SJCRH30 (cell line): ENCODE data around the gene NMNAT2. TPM values are rescaled to one million over a fixed set of nuclear protein-coding genes. Genes with fewer than 3 reads are reported as not detected.
"Not testable (repeated sequence)": the region's sequence is repeated elsewhere in the genome, so short reads cannot be mapped to it uniquely, and the experiment has no call there.

Experiments used
- DNase-seq, 2 experiments: peaks; one replicate each; pipeline ENCODE4 v3.0.0-alpha.2; 2015 to 2020
- H3K27ac ChIP-seq: fragments of 250-450 bp; sonication (Bioruptor Pico); 2 replicates; pipeline ENCODE4 v1.5.1; 2020; ENCODE audit warnings: mild to moderate bottlenecking, moderate library complexity
- H3K27me3 ChIP-seq: fragments of 250-450 bp; sonication (Bioruptor Pico); 2 replicates; pipeline ENCODE4 v1.5.1; 2020; ENCODE audit warnings: mild to moderate bottlenecking, moderate library complexity
- H3K36me3 ChIP-seq: fragments of 250-450 bp; sonication (Bioruptor Pico); 2 replicates; pipeline ENCODE4 v1.5.1; 2020; ENCODE audit warnings: mild to moderate bottlenecking, moderate library complexity
- H3K4me1 ChIP-seq: fragments of 250-450 bp; sonication (Bioruptor Pico); 2 replicates; pipeline ENCODE4 v1.5.1; 2020; ENCODE audit warnings: mild to moderate bottlenecking, moderate library complexity
- H3K4me3 ChIP-seq: fragments of 250-450 bp; sonication (Bioruptor Pico); 2 replicates; pipeline ENCODE4 v1.5.1; 2020; ENCODE audit warnings: mild to moderate bottlenecking, moderate library complexity
- H3K9me3 ChIP-seq: fragments of 250-450 bp; sonication (Bioruptor Pico); replicated peaks from 2 replicates; pipeline ENCODE4 v1.5.1; 2020; ENCODE audit warnings: mild to moderate bottlenecking, moderate library complexity
- total RNA-seq: library from RNA; depleted of rRNA; stranded (reverse); fragments of >200 nt; shearing (Covaris generic); gene quantifications from 2 replicates; pipeline ENCODE4 v1.2.3, GENCODE V29; 2014

Gene NMNAT2
- total RNA-seq, 1 experiment from 2014 or later: not detected

DNA sequence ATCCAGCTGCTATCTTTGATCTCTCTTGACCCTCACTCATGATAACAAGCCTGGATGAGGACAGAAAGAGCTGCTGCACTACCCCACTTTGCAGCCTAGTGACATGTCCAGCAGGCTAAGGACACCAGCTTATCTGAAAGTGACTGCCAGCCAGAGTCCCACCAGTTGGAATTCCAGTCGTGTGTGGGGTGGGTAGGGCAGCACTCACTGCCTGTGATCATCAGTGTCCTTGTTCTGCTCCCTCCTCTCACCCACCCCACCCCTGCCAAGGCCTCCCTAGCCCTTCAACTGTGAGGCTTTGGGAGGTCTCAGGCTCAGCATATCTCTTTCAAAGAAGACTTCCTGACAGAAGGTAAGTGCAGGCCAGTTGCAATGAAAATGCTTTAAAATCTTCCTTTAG lies 15.5 kb upstream of the NMNAT2 start:
- no peaks in the 10 kb centered on the region for H3K36me3 ChIP-seq
- H3K4me3 ChIP-seq: no peak overlapping the region

DNA sequence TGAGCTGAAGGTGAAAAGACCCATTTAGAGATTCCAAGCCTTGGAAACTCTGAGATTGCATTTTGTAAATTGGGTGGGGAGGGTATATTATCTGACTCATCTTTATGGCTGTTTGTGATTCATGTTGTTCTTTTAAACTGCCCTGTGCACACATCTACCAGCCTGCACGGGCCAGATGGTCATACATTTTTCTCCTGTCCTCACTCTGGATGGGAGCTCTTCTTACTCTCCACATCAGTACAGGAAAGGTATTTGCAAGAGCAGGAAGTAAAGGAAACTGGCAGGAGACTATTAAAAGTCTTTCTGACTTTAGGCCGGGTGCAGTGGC lies 14.3 kb upstream of the NMNAT2 start:
- no peaks in the 10 kb centered on the region for H3K4me1 ChIP-seq
- no peaks in the 10 kb centered on the region for H3K36me3 ChIP-seq
- H3K27me3 ChIP-seq: no peaks in the 10 kb centered on the region
- no peaks in the 10 kb centered on the region for H3K9me3 ChIP-seq
- H3K4me3 ChIP-seq: no peak overlapping the region
- no peak overlapping the region for H3K27ac ChIP-seq
- DNase-seq: no peak

More for the DNA sequence above, 15.5 kb upstream of the NMNAT2 start:
- no peak overlapping the region for H3K27ac ChIP-seq
- H3K4me1 ChIP-seq: no peaks in the 10 kb centered on the region
- DNase-seq: no peak
- no peaks in the 10 kb centered on the region for H3K9me3 ChIP-seq
- H3K27me3 ChIP-seq: no peaks in the 10 kb centered on the region

DNA sequence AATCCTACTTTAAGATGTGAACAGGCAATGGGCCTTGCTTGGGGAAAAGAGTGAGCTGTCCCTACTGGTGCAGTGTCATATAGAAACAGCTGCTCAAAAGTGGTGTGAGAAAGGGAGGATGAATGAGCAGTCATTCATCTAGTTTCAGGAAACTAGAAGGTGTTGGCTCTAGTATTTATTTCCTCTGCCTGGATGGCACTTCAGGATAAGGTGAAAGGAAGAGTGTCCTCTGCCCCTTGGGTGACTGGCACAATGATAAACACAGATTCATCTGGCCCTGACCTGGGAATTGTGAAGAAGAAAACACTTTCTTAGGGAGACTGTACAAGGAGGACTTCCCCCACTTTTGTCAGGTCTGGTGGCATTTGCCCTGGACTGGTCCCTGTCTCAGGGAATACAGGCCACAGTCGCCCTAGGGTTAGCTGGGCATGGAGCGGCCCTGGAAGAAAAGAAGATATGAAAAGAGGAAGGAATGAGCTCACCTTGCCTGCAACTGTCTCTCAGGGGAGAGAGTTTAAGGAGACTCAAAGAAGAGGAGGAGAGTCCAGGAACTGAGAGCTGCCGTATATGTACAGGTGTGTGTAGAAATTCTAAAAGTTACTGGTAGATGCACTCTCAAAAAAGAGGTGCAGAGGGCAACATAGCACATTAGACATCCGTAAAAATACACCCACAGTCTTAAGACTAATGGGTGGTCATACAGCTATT lies 13.8 kb upstream of the NMNAT2 start:
- no peak for DNase-seq
- H3K27me3 ChIP-seq: no peaks in the 10 kb centered on the region
- H3K27ac ChIP-seq: no peak overlapping the region
- H3K9me3 ChIP-seq: no peaks in the 10 kb centered on the region
- H3K4me3 ChIP-seq: no peak overlapping the region
- no peaks in the 10 kb centered on the region for H3K36me3 ChIP-seq
- no peaks in the 10 kb centered on the region for H3K4me1 ChIP-seq

GRCh38 chr1:183427591-183427990 lies 9.4 kb upstream of the NMNAT2 start:
- H3K27me3 ChIP-seq, H3K9me3 ChIP-seq, H3K27ac ChIP-seq, H3K36me3 ChIP-seq, H3K4me3 ChIP-seq, DNase-seq, H3K4me1 ChIP-seq: not testable (repeated sequence)

DNA sequence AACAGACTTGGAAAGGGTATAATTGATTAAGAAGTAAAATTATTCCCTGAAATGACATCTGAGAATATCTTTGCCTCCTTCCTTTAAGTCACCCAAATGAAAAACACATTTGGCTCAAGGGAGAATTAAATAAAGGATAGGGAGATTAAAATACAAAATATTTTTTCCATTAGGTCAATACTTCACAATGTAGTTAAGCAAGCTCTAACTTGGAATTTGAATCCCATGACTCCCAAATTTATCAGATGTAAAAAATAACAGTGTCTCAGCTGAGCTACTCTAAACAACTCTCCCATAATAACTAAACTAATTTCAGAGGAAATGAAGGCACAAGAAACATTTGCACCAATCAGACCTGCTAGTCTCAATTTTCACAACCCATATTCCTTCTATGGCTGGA lies 6.5 kb upstream of the NMNAT2 start:
- H3K4me1 ChIP-seq: no peaks in the 10 kb centered on the region
- H3K27ac ChIP-seq: no peak overlapping the region
- H3K27me3 ChIP-seq: no peaks in the 10 kb centered on the region
- H3K9me3 ChIP-seq: no peaks in the 10 kb centered on the region
- H3K4me3 ChIP-seq: no peak overlapping the region
- H3K36me3 ChIP-seq: no peaks in the 10 kb centered on the region
- no peak for DNase-seq

DNA sequence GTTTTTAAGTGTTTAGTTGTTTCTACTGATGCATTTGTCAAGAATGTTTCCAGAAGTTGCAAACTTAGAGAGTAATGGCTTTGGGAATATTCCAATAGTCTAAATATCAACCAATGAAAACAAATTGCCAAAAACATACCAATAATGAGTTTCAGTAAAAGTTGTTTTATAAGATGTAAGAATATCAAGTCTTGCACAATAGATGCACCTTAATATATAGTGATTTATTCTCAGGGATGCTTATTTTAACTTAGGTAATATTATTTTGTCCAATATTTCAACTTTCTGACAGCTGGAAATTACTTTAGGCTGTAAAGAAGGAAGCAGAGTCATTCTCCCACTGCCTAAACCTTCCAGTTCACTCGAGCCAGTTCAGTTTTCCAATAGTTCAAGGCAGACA lies 5.4 kb upstream of the NMNAT2 start:
- no peaks in the 10 kb centered on the region for H3K9me3 ChIP-seq
- no peak overlapping the region for H3K4me3 ChIP-seq
- no peaks in the 10 kb centered on the region for H3K4me1 ChIP-seq
- no peak overlapping the region for H3K27ac ChIP-seq
- no peaks in the 10 kb centered on the region for H3K27me3 ChIP-seq
- H3K36me3 ChIP-seq: no peaks in the 10 kb centered on the region
- DNase-seq: no peak

DNA sequence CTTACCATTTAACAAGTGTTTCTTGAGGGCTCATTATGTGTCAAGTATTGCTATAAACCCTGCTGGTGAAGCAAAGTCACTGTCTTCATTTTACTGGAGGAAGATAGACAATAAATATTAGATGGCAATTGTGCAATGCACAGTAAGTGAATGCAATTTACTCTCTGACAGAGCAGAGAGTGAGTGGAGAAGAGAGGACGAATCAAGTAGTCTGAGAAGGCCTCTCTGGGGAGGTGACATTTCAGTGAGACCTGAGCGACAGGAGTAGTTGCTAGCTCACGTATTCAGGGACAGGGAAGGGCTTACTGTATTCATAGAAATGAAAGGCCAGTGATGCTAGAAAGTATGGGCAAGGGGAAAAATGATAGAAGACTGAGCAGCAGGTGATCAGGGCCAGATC lies 1.2 kb upstream of the NMNAT2 start:
- DNase-seq: no peak
- no peaks in the 10 kb centered on the region for H3K4me1 ChIP-seq
- H3K4me3 ChIP-seq: no peak overlapping the region
- no peaks in the 10 kb centered on the region for H3K9me3 ChIP-seq
- no peak overlapping the region for H3K27ac ChIP-seq
- no peaks in the 10 kb centered on the region for H3K27me3 ChIP-seq
- H3K36me3 ChIP-seq: no peaks in the 10 kb centered on the region

DNA sequence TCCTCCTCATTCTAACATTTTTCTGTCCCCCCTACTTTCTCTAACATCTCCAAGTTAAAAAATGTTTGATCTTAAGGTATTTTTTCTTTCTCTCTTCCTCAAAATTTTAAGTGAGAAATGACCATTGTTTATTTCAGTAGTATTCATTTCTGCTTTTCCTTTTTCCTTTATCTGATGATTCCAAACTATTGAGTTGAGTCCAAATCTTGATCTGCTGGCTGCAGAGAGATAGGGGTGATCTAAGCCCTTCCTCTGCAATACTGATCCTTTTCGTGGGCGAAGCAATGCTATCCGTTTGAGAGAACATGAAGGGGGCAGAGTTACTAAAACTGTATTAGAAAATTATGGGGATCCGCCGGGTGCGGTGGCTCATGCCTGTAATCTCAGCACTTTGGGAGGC lies 516 bp upstream of the NMNAT2 start:
- H3K27ac ChIP-seq: no peak overlapping the region
- no peaks in the 10 kb centered on the region for H3K36me3 ChIP-seq
- no peaks in the 10 kb centered on the region for H3K9me3 ChIP-seq
- H3K4me1 ChIP-seq: no peaks in the 10 kb centered on the region
- no peak for DNase-seq
- H3K27me3 ChIP-seq: no peaks in the 10 kb centered on the region
- no peak overlapping the region for H3K4me3 ChIP-seq

DNA sequence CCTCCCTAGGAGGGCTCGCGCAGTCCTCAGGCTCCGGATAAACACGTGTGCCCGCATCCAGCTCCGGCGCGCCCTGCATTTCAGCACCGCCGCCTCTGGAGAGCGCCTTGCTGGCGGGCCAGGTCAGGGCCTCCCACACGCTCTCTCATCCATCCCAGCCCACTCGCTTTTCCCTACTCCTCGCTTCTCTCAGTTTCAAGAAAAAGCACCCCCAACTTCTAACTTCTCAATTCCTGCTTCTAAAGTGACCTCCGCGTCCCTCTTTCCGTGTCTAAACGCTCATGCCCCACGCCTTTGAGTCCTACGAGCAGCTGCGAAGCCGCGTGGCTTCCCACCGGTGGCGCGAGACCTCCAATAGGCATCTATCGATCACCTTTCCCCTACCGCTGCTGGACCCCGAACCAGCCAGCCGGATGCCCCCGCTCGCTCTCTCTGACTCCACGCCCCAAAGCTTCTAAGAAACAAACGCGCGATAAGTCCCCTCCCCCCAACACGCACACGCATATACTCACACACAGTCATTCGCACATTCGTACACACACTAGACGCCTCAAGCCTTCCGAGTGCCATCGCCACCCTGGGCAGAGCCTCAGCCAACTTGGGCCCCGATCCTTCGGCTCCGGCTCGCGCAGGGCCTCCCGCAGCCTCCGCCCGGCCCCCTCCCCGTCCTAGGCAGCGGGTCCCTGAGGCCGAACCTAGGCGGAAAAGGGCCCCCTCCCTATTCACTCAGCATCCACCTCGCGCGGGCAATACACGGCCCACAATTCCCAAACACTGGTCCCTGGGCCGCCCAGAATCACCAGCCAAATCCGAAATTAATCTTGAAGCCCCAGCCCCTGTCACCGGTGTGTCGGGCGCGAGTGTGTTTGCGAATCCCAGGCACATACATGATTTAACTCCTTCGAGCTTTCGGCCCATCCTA lies 1.1 kb downstream of the NMNAT2 start:
- no peak for DNase-seq
- Histone ChIP-seq H3K36me3 (no peaks in the 10 kb centered on the region), H3K27ac (no peak overlapping the region), H3K4me1 (no peaks in the 10 kb centered on the region), H3K27me3 (no peaks in the 10 kb centered on the region), H3K9me3 (no peaks in the 10 kb centered on the region), H3K4me3 (no peak overlapping the region)

DNA sequence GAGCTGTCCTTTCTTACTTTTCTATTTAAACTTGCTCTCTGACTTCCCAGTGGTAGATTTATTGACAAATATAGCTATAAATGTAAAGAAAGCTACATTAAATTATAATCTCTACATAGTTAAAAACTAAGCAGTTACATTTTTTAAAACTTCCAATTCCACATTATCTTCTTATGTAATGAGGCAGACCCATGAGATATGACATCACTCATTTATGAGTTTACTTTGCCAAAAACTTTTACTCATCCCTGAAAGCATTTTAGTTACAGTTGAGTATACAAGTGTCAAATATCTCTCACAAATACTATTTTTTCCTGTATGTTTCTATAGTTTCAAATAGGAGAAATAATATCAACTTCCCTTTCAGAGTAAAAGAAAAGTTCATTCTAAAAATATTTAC lies 3.8 kb downstream of the NMNAT2 start:
- Histone ChIP-seq H3K27me3 (no peaks in the 10 kb centered on the region), H3K27ac (no peak overlapping the region), H3K9me3 (no peaks in the 10 kb centered on the region), H3K4me1 (no peaks in the 10 kb centered on the region), H3K4me3 (no peak overlapping the region), H3K36me3 (no peaks in the 10 kb centered on the region)
- DNase-seq: no peak

DNA sequence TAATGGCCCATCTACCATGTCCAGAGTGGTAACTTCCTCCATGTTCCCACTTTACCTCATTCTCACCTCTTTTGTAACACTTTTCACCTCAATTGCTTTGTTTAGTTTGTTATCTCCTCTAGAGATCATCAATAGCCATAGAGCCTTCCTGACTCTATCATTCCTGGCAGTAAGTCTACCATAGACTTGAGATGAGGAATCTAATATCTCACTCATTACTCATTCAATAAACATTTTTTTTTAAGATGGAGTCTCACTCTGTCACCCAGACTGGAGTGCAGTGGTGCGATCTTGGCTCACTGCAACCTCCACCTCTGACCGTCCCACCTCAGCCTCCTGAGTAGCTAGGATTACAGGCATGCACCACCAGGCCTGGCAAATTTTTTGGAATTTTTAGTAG lies 7.1 kb downstream of the NMNAT2 start:
- DNase-seq: no peak
- Histone ChIP-seq H3K36me3 (no peaks in the 10 kb centered on the region), H3K4me3 (no peak overlapping the region), H3K4me1 (no peaks in the 10 kb centered on the region), H3K9me3 (no peaks in the 10 kb centered on the region), H3K27me3 (no peaks in the 10 kb centered on the region), H3K27ac (no peak overlapping the region)

- Histone ChIP-seq H3K4me3 (no peak overlapping the region), H3K36me3 (no peaks in the 10 kb centered on the region), H3K27me3 (no peaks in the 10 kb centered on the region), H3K4me1 (no peaks in the 10 kb centered on the region), H3K9me3 (no peaks in the 10 kb centered on the region), H3K27ac (no peak overlapping the region)
- no peak for DNase-seq
Observed at GRCh38 chr1:183407961-183408360, 10.2 kb downstream of the NMNAT2 start.

GRCh38 chr1:183407474-183407873 lies 10.7 kb downstream of the NMNAT2 start:
- no peak overlapping the region for H3K27ac ChIP-seq
- no peaks in the 10 kb centered on the region for H3K9me3 ChIP-seq
- no peaks in the 10 kb centered on the region for H3K4me1 ChIP-seq
- no peak for DNase-seq
- H3K4me3 ChIP-seq: no peak overlapping the region
- H3K36me3 ChIP-seq: no peaks in the 10 kb centered on the region
- H3K27me3 ChIP-seq: no peaks in the 10 kb centered on the region

- Histone ChIP-seq H3K27ac (no peak overlapping the region), H3K4me1 (no peaks in the 10 kb centered on the region), H3K36me3 (no peaks in the 10 kb centered on the region), H3K27me3 (no peaks in the 10 kb centered on the region), H3K4me3 (no peak overlapping the region), H3K9me3 (no peaks in the 10 kb centered on the region)
- no peak for DNase-seq
Observed at GRCh38 chr1:183404476-183404875, 13.7 kb downstream of the NMNAT2 start.

DNA sequence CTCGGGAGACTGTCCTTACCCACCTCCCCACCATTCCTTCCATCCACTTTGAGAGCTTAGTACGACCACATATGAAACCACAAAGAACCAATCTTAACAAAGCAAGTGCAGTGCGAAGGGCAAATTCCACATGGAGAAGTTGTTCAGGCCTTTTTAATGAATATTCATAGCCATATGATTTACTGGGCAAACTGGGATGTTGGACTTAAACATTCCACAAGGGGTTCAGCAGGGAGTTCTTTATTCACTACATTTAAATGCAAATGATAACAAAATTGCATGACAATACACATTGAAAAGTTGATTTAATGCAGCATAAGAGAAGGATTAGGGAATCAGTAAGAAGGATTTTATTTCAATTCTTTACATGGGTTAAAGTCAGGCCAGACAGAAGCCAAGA lies 14.7 kb downstream of the NMNAT2 start:
- H3K4me3 ChIP-seq: no peak overlapping the region
- H3K27ac ChIP-seq: no peak overlapping the region
- H3K27me3 ChIP-seq: no peaks in the 10 kb centered on the region
- no peaks in the 10 kb centered on the region for H3K36me3 ChIP-seq
- H3K4me1 ChIP-seq: no peaks in the 10 kb centered on the region
- H3K9me3 ChIP-seq: no peaks in the 10 kb centered on the region
- no peak for DNase-seq

- not testable (repeated sequence) for H3K9me3 ChIP-seq, DNase-seq, H3K27ac ChIP-seq, H3K4me3 ChIP-seq, H3K36me3 ChIP-seq, H3K27me3 ChIP-seq, H3K4me1 ChIP-seq
Observed at GRCh38 chr1:183401565-183401964, 16.6 kb downstream of the NMNAT2 start.
